HepG2 (cell line): ENCODE data around the gene PLD6. TPM values are rescaled to one million over a fixed set of nuclear protein-coding genes. Genes with fewer than 3 reads are reported as not detected.
A peak's percentile ranks its signal among the peaks of the same experiment; 100 is the strongest.

Source experiments
- ARNT2 ChIP-seq: sonication (generic); formaldehyde crosslinking; IDR thresholded peaks from 2 replicates; pipeline ENCODE4 v1.8.0; 2022; ENCODE audit warnings: mild to moderate bottlenecking, low read depth, missing genetic modification reagents, moderate library complexity
- CEBPB ChIP-seq: IDR thresholded peaks from 2 replicates; pipeline ENCODE4 v1.6.1; 2011; ENCODE audit warnings: low read depth, low read length, improper control_type of control experiment, borderline replicate concordance
- DNMT3B ChIP-seq: conservative IDR thresholded peaks from 2 replicates; pipeline ENCODE4 v1.6.1; 2016; ENCODE audit warnings: missing biosample characterization, control low read depth
- E2F5 ChIP-seq: sonication (generic); formaldehyde crosslinking; conservative IDR thresholded peaks from 2 replicates; pipeline ENCODE4 v1.4.0; 2020; ENCODE audit warnings: missing genetic modification reagents
- HDAC6 ChIP-seq: fragments of 200-600 bp; sonication (generic); IDR thresholded peaks from 2 replicates; pipeline ENCODE4 v1.7.0; 2017; ENCODE audit warnings: mild to moderate bottlenecking, antibody characterized with exemption, low read length, low read depth
- HOXA9 ChIP-seq: sonication (generic); formaldehyde crosslinking; IDR thresholded peaks from 2 replicates; pipeline ENCODE4 v1.8.1; 2022; ENCODE audit warnings: missing genetic modification reagents, mild to moderate bottlenecking, moderate library complexity, borderline replicate concordance
- JUNB ChIP-seq: sonication (generic); formaldehyde crosslinking; IDR thresholded peaks from 2 replicates; pipeline ENCODE4 v1.8.0; 2022; ENCODE audit warnings: missing genetic modification reagents, mild to moderate bottlenecking, borderline replicate concordance
- MIER3 ChIP-seq: IDR thresholded peaks from 2 replicates; pipeline ENCODE4 v1.6.1; 2016; ENCODE audit warnings: missing compliant biosample characterization, borderline replicate concordance
- ONECUT2 ChIP-seq: sonication (generic); formaldehyde crosslinking; IDR thresholded peaks from 2 replicates; pipeline ENCODE4 v1.4.0; 2020; ENCODE audit warnings: missing genetic modification reagents
- RFXANK ChIP-seq: IDR thresholded peaks from 2 replicates; pipeline ENCODE4 v1.6.1; 2016
- SNRNP70 ChIP-seq: fragments of 200-400 bp; formaldehyde crosslinking; IDR thresholded peaks from 2 replicates; pipeline ENCODE4 v1.6.1; 2017; ENCODE audit warnings: mild to moderate bottlenecking, low read depth, low read length, moderate library complexity
- TCF7L2 ChIP-seq: IDR thresholded peaks from 2 replicates; pipeline ENCODE4 v1.6.1; 2011; ENCODE audit warnings: mild to moderate bottlenecking, low read depth, low read length, moderate library complexity
- TEAD2 ChIP-seq: sonication (generic); formaldehyde crosslinking; IDR thresholded peaks from 2 replicates; pipeline ENCODE4 v1.9.0; 2021; ENCODE audit warnings: missing genetic modification reagents
- ZNF142 ChIP-seq: sonication (generic); formaldehyde crosslinking; IDR thresholded peaks from 2 replicates; pipeline ENCODE4 v1.4.0; 2020; ENCODE audit warnings: missing genetic modification reagents
- ZNF235 ChIP-seq: sonication (generic); formaldehyde crosslinking; IDR thresholded peaks from 2 replicates; pipeline ENCODE4 v1.8.1; 2023; ENCODE audit warnings: mild to moderate bottlenecking, missing genetic modification reagents, borderline replicate concordance
- ZNF281 ChIP-seq: sonication (generic); formaldehyde crosslinking; IDR thresholded peaks from 2 replicates; pipeline ENCODE4 v1.4.0; 2020; ENCODE audit warnings: missing genetic modification reagents, borderline replicate concordance
- ZNF337 ChIP-seq: sonication (generic); formaldehyde crosslinking; IDR thresholded peaks from 2 replicates; pipeline ENCODE4 v1.5.1; 2020; ENCODE audit warnings: missing genetic modification reagents, low read depth, mild to moderate bottlenecking, borderline replicate concordance
- ZNF660 ChIP-seq: sonication (generic); formaldehyde crosslinking; IDR thresholded peaks from 2 replicates; pipeline ENCODE4 v1.5.1; 2020; ENCODE audit warnings: mild to moderate bottlenecking, low read depth, missing genetic modification reagents, borderline replicate concordance
- ZNF746 ChIP-seq: sonication (generic); formaldehyde crosslinking; IDR thresholded peaks from 2 replicates; pipeline ENCODE4 v1.8.0; 2022; ENCODE audit warnings: mild to moderate bottlenecking, missing genetic modification reagents
- ZNF781 ChIP-seq: sonication (generic); formaldehyde crosslinking; IDR thresholded peaks from 2 replicates; pipeline ENCODE4 v1.5.1; 2020; ENCODE audit warnings: borderline replicate concordance, mild to moderate bottlenecking, missing genetic modification reagents; ENCODE audit errors: not compliant biosample characterization
- polyA plus RNA-seq, 8 experiments: library from polyadenylated mRNA; depleted of rRNA in 3 of 8; stranded (reverse) in 7 of 8; unstranded in 1 of 8; fragments of >200 nt; fragmentation: Illumina TruSeq in 4 of 8; extraction: Trizol in 4 of 8; gene quantifications; 2 replicates each; pipeline versions ENCODE4 v1.2.1 to v1.2.3, GENCODE V29; 2011 to 2016; ENCODE audit warnings: low read depth in 4 of 8, missing spikeins in 1 of 8, mixed read lengths in 1 of 8; ENCODE audit not compliant: insufficient read depth in 1 of 8
- total RNA-seq, 5 experiments: library from RNA; depleted of rRNA; stranded (reverse); fragments of >200 nt; fragmentation: Illumina TruSeq; extraction: Trizol; gene quantifications; 2 replicates each; pipeline ENCODE4 v1.2.3, GENCODE V29; 2016; ENCODE audit warnings: low read depth in 1 of 5

Gene PLD6
- total and polyA plus RNA-seq, 2 of the 13 experiments (the other 11 are each of a cell fraction or from before 2014, with no cell fraction given) = 5.2 to 11.4 TPM

- peak; percentile 82 for TF ChIP-seq ZNF281 (CRISPR knock-in tag)
- TF ChIP-seq RFXANK (CRISPR knock-in tag) = no peak; the same call in 1 of the 2 replicates
- no peak for TF ChIP-seq ZNF781 (CRISPR knock-in tag)
- peak; percentile 83; the same call in 1 of the 2 replicates for TF ChIP-seq ZNF746 (CRISPR knock-in tag)
- no peak for TF ChIP-seq ZNF660
- TF ChIP-seq CEBPB = no peak
- peak; percentile 77 for TF ChIP-seq JUNB (CRISPR knock-in tag)
- peak; percentile 38; the same call in 1 of the 2 replicates for TF ChIP-seq MIER3
- TF ChIP-seq TEAD2 (CRISPR knock-in tag) = peak; percentile 88
- peak; percentile 92; the same call in 1 of the 2 replicates for TF ChIP-seq ZNF337 (CRISPR knock-in tag)
- peak; percentile 76; the same call in 1 of the 2 replicates for TF ChIP-seq ZNF142 (CRISPR knock-in tag)
- peak; percentile 34; the same call in 1 of the 2 replicates for TF ChIP-seq E2F5
- peak; percentile 98 for TF ChIP-seq ARNT2 (CRISPR knock-in tag)
- no peak for TF ChIP-seq HDAC6
- TF ChIP-seq TCF7L2 = no peak
- TF ChIP-seq ZNF235 (CRISPR knock-in tag) = peak; percentile 85
- TF ChIP-seq HOXA9 (CRISPR knock-in tag) = peak; percentile 97
- TF ChIP-seq SNRNP70 = no peak
- TF ChIP-seq DNMT3B (CRISPR knock-in tag) = no peak
- no peak for TF ChIP-seq ONECUT2
Observed at GRCh38 chr17:17206124-17206912, at the start of gene PLD6 (continued).
